Panc1 (cell line): ENCODE measurements around the gene FTO. TPM values are rescaled to one million over a fixed set of nuclear protein-coding genes. Genes with fewer than 3 reads are reported as not detected.

Experiments used
- ATAC-seq: fragments of 200-7000 bp; cut with Tn5 transposase; 2 replicates; pipeline ENCODE4 v1.9.1; 2020; ENCODE audit warnings: mild to moderate bottlenecking, moderate library complexity
- BruUV-seq: library from RNA; stranded (reverse); fragments of 400-500 nt; replicated peaks from 2 replicates; lab custom pipeline; 2021; lab: Mats Ljungman, UMichigan
- CTCF ChIA-PET: fragments of 300-600 bp; sonication (Branson Sonifier 250); formaldehyde crosslinking; loops from one replicate; lab custom pipeline; 2022; ENCODE audit warnings: antibody characterized with exemption; lab: Charles Lee
- POLR2A ChIA-PET: fragments of 300-600 bp; sonication (Branson Sonifier 250); formaldehyde crosslinking; loops from one replicate; lab custom pipeline; 2022; ENCODE audit warnings: antibody characterized with exemption; lab: Charles Lee
- DNase-seq: peaks from one replicate; pipeline ENCODE4 v3.0.0-alpha.2; 2010; ENCODE audit warnings: low read depth, low spot score
- H3K27ac ChIP-seq: 2 replicates; pipeline ENCODE4 v1.5.1; 2011; ENCODE audit warnings: mild to moderate bottlenecking, low read length, inconsistent platforms
- H3K27me3 ChIP-seq: fragments of 200-500 bp; sonication (Bioruptor generic); 2 replicates; pipeline ENCODE4 v1.6.0; 2014; ENCODE audit warnings: low read length, inconsistent platforms; ENCODE audit not compliant: control insufficient read depth, insufficient read depth
- H3K36me3 ChIP-seq: fragments of 200-500 bp; sonication (Bioruptor generic); 2 replicates; pipeline ENCODE4 v1.5.1; 2014; ENCODE audit warnings: inconsistent platforms, mild to moderate bottlenecking, low read length, moderate library complexity; ENCODE audit not compliant: control insufficient read depth, insufficient read depth
- H3K4me1 ChIP-seq: 2 replicates; pipeline ENCODE4 v1.5.1; 2011; ENCODE audit warnings: inconsistent platforms, mild to moderate bottlenecking, low read length, moderate library complexity; ENCODE audit not compliant: control insufficient read depth, insufficient read depth
- H3K4me3 ChIP-seq, 2 experiments: 2 replicates each; pipeline ENCODE4 v1.5.1; 2011 to 2012; ENCODE audit warnings: low read depth in 2 of 2, low read length in 2 of 2, mild to moderate bottlenecking in 2 of 2, inconsistent platforms in 1 of 2, moderate library complexity in 1 of 2
- H3K9me3 ChIP-seq: fragments of 200-500 bp; sonication (Bioruptor generic); 2 replicates; pipeline ENCODE4 v1.5.1; 2014; ENCODE audit warnings: low read depth, mild to moderate bottlenecking, inconsistent platforms, low read length, moderate library complexity; ENCODE audit not compliant: control insufficient read depth, insufficient read depth
- CTCF ChIP-seq: fragments of 450-650 bp; IDR thresholded peaks from 2 replicates; pipeline ENCODE4 v1.5.1; 2017; ENCODE audit warnings: mild to moderate bottlenecking
- POLR2AphosphoS5 ChIP-seq: IDR thresholded peaks from 2 replicates; pipeline ENCODE4 v1.6.1; 2012; ENCODE audit warnings: mild to moderate bottlenecking, low read depth, low read length, moderate library complexity
- REST ChIP-seq, 2 experiments: IDR thresholded peaks; 2 replicates each; pipeline ENCODE4 v1.6.1; 2011 to 2012; ENCODE audit warnings: low read depth in 2 of 2, control low read depth in 1 of 2, low read length in 1 of 2, mild to moderate bottlenecking in 1 of 2, moderate library complexity in 1 of 2; ENCODE audit not compliant: insufficient read depth in 1 of 2
- SIN3A ChIP-seq: IDR thresholded peaks from 2 replicates; pipeline ENCODE4 v1.6.1; 2012; ENCODE audit warnings: low read depth, mild to moderate bottlenecking, low read length, moderate library complexity, borderline replicate concordance; ENCODE audit not compliant: insufficient read depth
- TCF7L2 ChIP-seq: IDR thresholded peaks from 2 replicates; pipeline ENCODE4 v1.6.1; 2011; ENCODE audit warnings: mild to moderate bottlenecking, low read depth, low read length, inconsistent platforms
- in situ Hi-C: cut with HindIII; loops from 2 replicates; pipeline ENCODE4 v1.10.0; 2016; ENCODE audit warnings: low sequenced_read_pairs, low pct_unique_long_range_greater_than_20kb
- intact Hi-C: fragments of 100-400 bp; cut with micrococcal nuclease; formaldehyde crosslinking; loops from one replicate; pipeline ENCODE4 v1.10.0; 2022; ENCODE audit not compliant: unreplicated experiment
- total RNA-seq: library from RNA; stranded (reverse); gene quantifications from one replicate; pipeline ENCODE4 v1.2.1, GENCODE V29; 2021; ENCODE audit not compliant: unreplicated experiment

FTO gene
- total RNA-seq, 1 experiment from 2014 or later = 38.2 TPM

GRCh38 chr16:54112451-54113206 is 408.7 kb downstream of the FTO start:
- Histone ChIP-seq H3K27me3 (no peaks in the 10 kb centered on the region), H3K9me3 (no peaks in the 10 kb centered on the region), H3K27ac (no peak overlapping the region), H3K36me3 (no peaks in the 10 kb centered on the region), H3K4me3 (no peak overlapping the region), H3K4me1 (no peaks in the 10 kb centered on the region)
- DNase-seq (no peak), ATAC-seq (no peak)
- in situ Hi-C loops (no loop called here), intact Hi-C loops (no loop called here)
- ChIA-PET POLR2A (interaction anchor here (0.6 kb wide), 1 partner anchor 163 kb away, joined by 8 read pairs; no protein-coding TSS in a partner anchor), CTCF (no interaction called here)
- BruUV-seq = no TSS peak
- no peak for TF ChIP-seq REST (IDR thresholded peaks at IDR 0.05; ENCODE audit: insufficient read depth in 1 of 2, low read depth in 2 of 2, low read length in 1 of 2)
- no peak for TF ChIP-seq CTCF
- TF ChIP-seq POLR2AphosphoS5 = no peak
- no peak for TF ChIP-seq SIN3A
- TF ChIP-seq TCF7L2 = no peak

DNA sequence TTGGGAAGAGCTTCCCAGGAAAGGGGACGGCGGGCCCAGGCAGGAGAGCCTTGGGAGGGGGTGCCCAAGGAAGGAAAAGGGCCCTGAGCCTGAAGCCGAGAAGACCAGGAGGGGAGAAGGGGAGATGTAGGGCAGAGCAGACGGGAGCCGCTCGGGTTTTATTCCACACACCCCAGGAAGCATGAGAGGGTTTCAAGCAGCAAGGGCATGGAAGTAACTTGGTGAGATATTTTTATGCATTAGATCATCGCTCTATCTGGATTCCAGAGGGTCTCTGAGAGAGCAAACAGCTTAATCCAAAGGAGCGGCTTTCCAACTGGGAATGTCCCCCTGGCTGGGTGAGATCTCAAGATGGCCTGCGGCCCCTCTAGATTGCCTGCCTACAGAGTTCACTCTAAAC is 411.6 kb downstream of the FTO start:
- no peak for ATAC-seq

More for the DNA sequence above, 411.6 kb downstream of the FTO start:
- H3K9me3 ChIP-seq = no peaks in the 10 kb centered on the region
- TF ChIP-seq TCF7L2 = no peak
- no peak for TF ChIP-seq POLR2AphosphoS5
- no peak for TF ChIP-seq REST (IDR thresholded peaks at IDR 0.05; ENCODE audit: insufficient read depth in 1 of 2, low read depth in 2 of 2, low read length in 1 of 2)
- TF ChIP-seq CTCF = no peak
- TF ChIP-seq SIN3A = no peak
- no peaks in the 10 kb centered on the region for H3K36me3 ChIP-seq
- BruUV-seq = no TSS peak
- no peak for DNase-seq
- H3K27me3 ChIP-seq = no peaks in the 10 kb centered on the region
- intact Hi-C loops = no loop called here
- H3K4me3 ChIP-seq = no peak overlapping the region
- CTCF ChIA-PET = no interaction called here
- in situ Hi-C loops = no loop called here
- H3K4me1 ChIP-seq = no peaks in the 10 kb centered on the region
- POLR2A ChIA-PET = no interaction called here
- no peak overlapping the region for H3K27ac ChIP-seq
